HepG2 (cell line): ENCODE results near the gene SH3BGRL2. TPM values are rescaled to one million over a fixed set of nuclear protein-coding genes. Genes with fewer than 3 reads are reported as not detected.

Experiments used
- ATAC-seq: fragments of 200-7000 bp; cut with Tn5 transposase; 3 replicates; pipeline ENCODE4 v1.9.1; 2020; ENCODE audit warnings: mild to moderate bottlenecking, moderate library complexity
- BruUV-seq: library from RNA; stranded (reverse); fragments of 400-500 nt; replicated peaks from 2 replicates; lab custom pipeline; 2021; lab: Mats Ljungman, UMichigan
- CTCF ChIA-PET: fragments of 300-600 bp; formaldehyde crosslinking; extraction: SDS; loops from one replicate; lab custom pipeline; 2021; ENCODE audit warnings: low total read pairs, inconsistent platforms, low intra/inter-chr PET ratio; lab: Yijun Ruan, JAX
- POLR2A ChIA-PET: fragments of 350-600 bp; sonication (Branson Sonifier 250); formaldehyde crosslinking; loops from one replicate; lab custom pipeline; 2020; ENCODE audit warnings: antibody characterized with exemption, inconsistent platforms; lab: Yijun Ruan, JAX
- DNase-seq: peaks from one replicate; pipeline ENCODE4 v3.0.0-alpha.2; 2015; ENCODE audit warnings: low spot score
- FAIRE-seq: peaks from 3 replicates; lab custom pipeline; 2011; peaks lifted over from hg19 to GRCh38; lab: Jason Lieb, UNC
- H2AFZ ChIP-seq: one replicate; pipeline ENCODE4 v1.6.1; 2011; ENCODE audit warnings: low read length, inconsistent platforms
- H3K27ac ChIP-seq: fragments of 300-600 bp; 3 replicates; pipeline ENCODE4 v1.8.0; 2011; ENCODE audit warnings: mixed run types, mild to moderate bottlenecking, mixed read lengths, low read length, inconsistent platforms; ENCODE audit not compliant: insufficient read depth; ENCODE audit errors: extremely low read length
- H3K27me3 ChIP-seq, 2 experiments: fragments of 200-600 bp in 1 of 2; 2 replicates in 1 of 2; 3 replicates in 1 of 2; pipeline versions ENCODE4 v1.6.0 to v1.8.0; 2011; ENCODE audit warnings: low read length in 2 of 2, mild to moderate bottlenecking in 2 of 2, moderate library complexity in 2 of 2, inconsistent platforms in 1 of 2; ENCODE audit not compliant: insufficient read depth in 2 of 2, control insufficient read depth in 1 of 2
- H3K36me3 ChIP-seq, 2 experiments: fragments of 200-600 bp in 1 of 2; replicated peaks in 1 of 2; 2 replicates in 1 of 2; 3 replicates in 1 of 2; pipeline versions ENCODE4 v1.5.1 to v1.8.0; 2011; ENCODE audit warnings: low read length in 2 of 2, inconsistent platforms in 1 of 2; ENCODE audit not compliant: insufficient read depth in 2 of 2, control insufficient read depth in 1 of 2
- H3K4me1 ChIP-seq: 2 replicates; pipeline ENCODE4 v1.5.1; 2012; ENCODE audit warnings: low read length, inconsistent platforms; ENCODE audit not compliant: insufficient read depth
- H3K4me2 ChIP-seq: 2 replicates; pipeline ENCODE4 v1.6.0; 2011; ENCODE audit warnings: low read depth, low read length, inconsistent platforms
- H3K4me3 ChIP-seq, 3 experiments: fragments of 200-600 bp in 1 of 3; sonication (generic), shearing (Covaris generic) in 1 of 3; replicated peaks in 1 of 3; 2 replicates each; pipeline ENCODE4 v1.5.1; 2011 to 2016; ENCODE audit warnings: low read length in 3 of 3, inconsistent platforms in 2 of 3, low read depth in 2 of 3, mild to moderate bottlenecking in 2 of 3, control low read depth in 1 of 3, mixed read lengths in 1 of 3; ENCODE audit not compliant: insufficient read depth in 1 of 3
- H3K79me2 ChIP-seq: one replicate; pipeline ENCODE4 v1.6.1; 2011; ENCODE audit warnings: low read length, inconsistent platforms; ENCODE audit not compliant: insufficient read depth
- H3K9ac ChIP-seq: 2 replicates; pipeline ENCODE4 v1.6.0; 2011; ENCODE audit warnings: mild to moderate bottlenecking, low read depth, low read length, inconsistent platforms; ENCODE audit not compliant: insufficient read depth
- H3K9me3 ChIP-seq: 2 replicates; pipeline ENCODE4 v1.5.1; 2012; ENCODE audit warnings: mild to moderate bottlenecking, low read length
- H4K20me1 ChIP-seq: 2 replicates; pipeline ENCODE4 v1.6.0; 2011; ENCODE audit warnings: inconsistent platforms, mild to moderate bottlenecking, low read length, moderate library complexity; ENCODE audit not compliant: insufficient read depth
- CHCHD3 ChIP-seq: sonication (generic); formaldehyde crosslinking; IDR thresholded peaks from 2 replicates; pipeline ENCODE4 v1.8.0; 2022; ENCODE audit warnings: mild to moderate bottlenecking, missing genetic modification reagents, moderate library complexity
- DR1 ChIP-seq: sonication (generic); formaldehyde crosslinking; IDR thresholded peaks from 2 replicates; pipeline ENCODE4 v1.8.0; 2021; ENCODE audit warnings: mild to moderate bottlenecking, missing genetic modification reagents, inconsistent platforms
- ETV6 ChIP-seq: sonication (generic); formaldehyde crosslinking; conservative IDR thresholded peaks from 2 replicates; pipeline ENCODE4 v1.4.0; 2020; ENCODE audit warnings: missing genetic modification reagents
- GATAD1 ChIP-seq: IDR thresholded peaks from 2 replicates; pipeline ENCODE4 v1.6.1; 2016; ENCODE audit warnings: missing genetic modification reagents, missing compliant biosample characterization
- HDAC6 ChIP-seq: fragments of 200-600 bp; sonication (generic); IDR thresholded peaks from 2 replicates; pipeline ENCODE4 v1.7.0; 2017; ENCODE audit warnings: mild to moderate bottlenecking, antibody characterized with exemption, low read length, low read depth
- MEIS2 ChIP-seq: sonication (generic); formaldehyde crosslinking; IDR thresholded peaks from 2 replicates; pipeline ENCODE4 v1.9.0; 2021; ENCODE audit warnings: mild to moderate bottlenecking, missing genetic modification reagents
- MTA3 ChIP-seq: sonication (generic); formaldehyde crosslinking; IDR thresholded peaks from 2 replicates; pipeline ENCODE4 v1.4.0; 2020; ENCODE audit warnings: missing genetic modification reagents
- NFKBIZ ChIP-seq: IDR thresholded peaks from 2 replicates; pipeline ENCODE4 v1.6.1; 2018; ENCODE audit warnings: missing genetic modification reagents, missing compliant biosample characterization
- PHF5A ChIP-seq: IDR thresholded peaks from one replicate; pipeline ENCODE4 v1.6.1; 2018; ENCODE audit warnings: low read depth, missing genetic modification reagents; ENCODE audit not compliant: unreplicated experiment
- RFXAP ChIP-seq: sonication (generic); formaldehyde crosslinking; IDR thresholded peaks from 2 replicates; pipeline ENCODE4 v1.4.0; 2020; ENCODE audit warnings: missing genetic modification reagents, borderline replicate concordance
- THAP9 ChIP-seq: sonication (generic); formaldehyde crosslinking; IDR thresholded peaks from 2 replicates; pipeline ENCODE4; 2020; ENCODE audit warnings: missing genetic modification reagents, mild to moderate bottlenecking, borderline replicate concordance
- ZNF160 ChIP-seq: sonication (generic); formaldehyde crosslinking; IDR thresholded peaks from 2 replicates; pipeline ENCODE4 v1.8.0; 2022; ENCODE audit warnings: mild to moderate bottlenecking, inconsistent platforms, missing genetic modification reagents
- ZNF691 ChIP-seq: sonication (generic); formaldehyde crosslinking; IDR thresholded peaks from 2 replicates; pipeline ENCODE4 v1.4.0; 2020; ENCODE audit warnings: missing genetic modification reagents, low read depth, mild to moderate bottlenecking, borderline replicate concordance
- ZNF770 ChIP-seq: sonication (generic); formaldehyde crosslinking; IDR thresholded peaks from 2 replicates; pipeline ENCODE4 v1.5.0; 2020; ENCODE audit warnings: mild to moderate bottlenecking, missing genetic modification reagents
- ZNF777 ChIP-seq: sonication (generic); formaldehyde crosslinking; IDR thresholded peaks from 2 replicates; pipeline ENCODE4 v1.4.0; 2020; ENCODE audit warnings: missing genetic modification reagents
- WGBS: methylation state at CpG from one replicate; pipeline ENCODE4 v1.1.6; 2017; ENCODE audit warnings: low lambda C conversion rate; 5-methylcytosine and 5-hydroxymethylcytosine counted together
- in situ Hi-C: cut with HindIII; loops from 2 replicates; pipeline ENCODE4 v1.10.0; 2017; ENCODE audit warnings: low pct_unique_long_range_greater_than_20kb; ENCODE audit not compliant: extremely low pct_ligation_motif_present
- intact Hi-C: fragments of 100-400 bp; cut with micrococcal nuclease; formaldehyde crosslinking; loops from one replicate; pipeline ENCODE4 v1.10.0; 2022; ENCODE audit not compliant: unreplicated experiment
- polyA plus RNA-seq, 8 experiments: library from polyadenylated mRNA; depleted of rRNA in 3 of 8; stranded (reverse) in 7 of 8; unstranded in 1 of 8; fragments of >200 nt; fragmentation: Illumina TruSeq in 4 of 8; extraction: Trizol in 4 of 8; gene quantifications; 2 replicates each; pipeline versions ENCODE4 v1.2.1 to v1.2.3, GENCODE V29; 2011 to 2016; ENCODE audit warnings: low read depth in 4 of 8, missing spikeins in 1 of 8, mixed read lengths in 1 of 8; ENCODE audit not compliant: insufficient read depth in 1 of 8
- total RNA-seq, 5 experiments: library from RNA; depleted of rRNA; stranded (reverse); fragments of >200 nt; fragmentation: Illumina TruSeq; extraction: Trizol; gene quantifications; 2 replicates each; pipeline ENCODE4 v1.2.3, GENCODE V29; 2016; ENCODE audit warnings: low read depth in 1 of 5

SH3BGRL2 gene
- total and polyA plus RNA-seq, 2 of the 13 experiments (the other 11 are each of a cell fraction or from before 2014, with no cell fraction given), result 10.9 to 28.8 TPM

GRCh38 chr6:79610306-79611009, 20.7 kb upstream of the SH3BGRL2 start:
- intact Hi-C loops, result no loop called here
- no peak for TF ChIP-seq MEIS2 (CRISPR knock-in tag)
- TF ChIP-seq THAP9 (CRISPR knock-in tag), result no peak
- no peak for TF ChIP-seq RFXAP (CRISPR knock-in tag)
- TF ChIP-seq ETV6 (CRISPR knock-in tag), result no peak
- no peak for TF ChIP-seq DR1 (CRISPR knock-in tag)
- TF ChIP-seq ZNF160, result no peak
- no peak for TF ChIP-seq NFKBIZ (CRISPR knock-in tag)
- no peak for TF ChIP-seq ZNF770 (CRISPR knock-in tag)
- TF ChIP-seq ZNF691, result no peak
- no peak for TF ChIP-seq MTA3 (CRISPR knock-in tag)
- TF ChIP-seq GATAD1, result no peak
- no peak for TF ChIP-seq ZNF777 (CRISPR knock-in tag)
- no peak for TF ChIP-seq HDAC6
- TF ChIP-seq CHCHD3 (CRISPR knock-in tag), result no peak
- TF ChIP-seq PHF5A (CRISPR knock-in tag), result no peak

More at GRCh38 chr6:79610306-79611009, 20.7 kb upstream of the SH3BGRL2 start:
- Histone ChIP-seq H3K27ac (no peak overlapping the region), H4K20me1 (no peaks in the 10 kb centered on the region), H2AFZ (no peak overlapping the region), H3K4me2 (no peak overlapping the region), H3K4me3 (no peak overlapping the region), H3K27me3 (no peaks in the 10 kb centered on the region), H3K36me3 (no peaks in the 10 kb centered on the region), H3K9ac (no peak overlapping the region), H3K4me1 (peaks cover 86% of the 10 kb centered on the region), H3K79me2 (no peaks in the 10 kb centered on the region), H3K9me3 (no peaks in the 10 kb centered on the region)
- no peak for ATAC-seq
- no peak for DNase-seq
- no TSS peak for BruUV-seq
- WGBS, result 95% methylated on average over 5 of the region's 5 CpGs
- CTCF ChIA-PET, result no interaction called here
- in situ Hi-C loops, result no loop called here
- FAIRE-seq, result no peak
- POLR2A ChIA-PET, result interaction anchor here (1.4 kb wide), 1 partner anchor 32 kb away, joined by 4 read pairs; no protein-coding TSS in a partner anchor
